Dedifferentiated amniotic fluid mesenchymal stem cell (primary cell): ENCODE data around the gene DCC.

Source experiments
- DNase-seq: peaks from one replicate; pipeline ENCODE4 v3.0.0-alpha.2; 2016; ENCODE audit errors: extremely low spot score

The DCC gene

GRCh38 chr18:52339891-52340371 is at the start of gene DCC:
Gene DCC, plus strand, starts transcription at chr18:52340197. Its CDS starts 591 bp downstream, at chr18:52340788.
- DNase-seq, result peak; percentile 67

- DNase-seq, result no peak
Measured at GRCh38 chr18:52310651-52311050, 29.3 kb upstream of the DCC start.

- DNase-seq, result no peak
Measured at GRCh38 chr18:52311331-52311730, 28.7 kb upstream of the DCC start.

GRCh38 chr18:52312346-52312745 is 27.7 kb upstream of the DCC start:
- no peak for DNase-seq

GRCh38 chr18:52313213-52313612 is 26.8 kb upstream of the DCC start:
- no peak for DNase-seq

- DNase-seq, result no peak
Measured at GRCh38 chr18:52319424-52319983, 20.5 kb upstream of the DCC start.

- no peak for DNase-seq
Measured at GRCh38 chr18:52322307-52322706, 17.7 kb upstream of the DCC start.

- DNase-seq, result no peak
Measured at GRCh38 chr18:52323802-52324201, 16.2 kb upstream of the DCC start.

GRCh38 chr18:52325997-52326396 is 14.0 kb upstream of the DCC start:
- DNase-seq, result no peak

GRCh38 chr18:52333860-52334259 is 6.1 kb upstream of the DCC start:
- no peak for DNase-seq

- DNase-seq, result no peak
Measured at GRCh38 chr18:52334307-52334706, 5.7 kb upstream of the DCC start.

- no peak for DNase-seq
Measured at GRCh38 chr18:52334896-52335295, 5.1 kb upstream of the DCC start.

GRCh38 chr18:52337276-52337675 is 2.7 kb upstream of the DCC start:
- DNase-seq, result no peak

GRCh38 chr18:52340406-52341102 is 557 bp downstream of the DCC start:
- DNase-seq, result no peak

- no peak for DNase-seq
Measured at GRCh38 chr18:52341103-52341432, 1.1 kb downstream of the DCC start.

GRCh38 chr18:52341608-52342381 is 1.8 kb downstream of the DCC start:
- DNase-seq, result peak; percentile 19

GRCh38 chr18:52342456-52342855 is 2.5 kb downstream of the DCC start:
- no peak for DNase-seq

GRCh38 chr18:52343138-52343537 is 3.1 kb downstream of the DCC start:
- DNase-seq, result no peak

GRCh38 chr18:52343731-52344340 is 3.8 kb downstream of the DCC start:
- DNase-seq, result no peak

GRCh38 chr18:52344881-52345280 is 4.9 kb downstream of the DCC start:
- DNase-seq, result no peak

GRCh38 chr18:52345428-52345827 is 5.4 kb downstream of the DCC start:
- no peak for DNase-seq

- DNase-seq, result no peak
Measured at GRCh38 chr18:52348209-52348608, 8.2 kb downstream of the DCC start.

- DNase-seq, result no peak
Measured at GRCh38 chr18:52349498-52349897, 9.5 kb downstream of the DCC start.
